WTC11 (cell line): ENCODE results near the gene WDR90. TPM values are rescaled to one million over a fixed set of nuclear protein-coding genes. Genes with fewer than 3 reads are reported as not detected.

Experiments
- ATAC-seq: fragments of 200-7000 bp; cut with Tn5 transposase; 2 replicates; pipeline ENCODE4 v1.10.0; 2021; ENCODE audit warnings: mild to moderate bottlenecking, moderate library complexity
- CTCF ChIA-PET: fragments of 300-600 bp; sonication (Branson Sonifier 250); formaldehyde crosslinking; loops from one replicate; lab custom pipeline; 2021; ENCODE audit warnings: antibody characterized with exemption; lab: Charles Lee
- POLR2A ChIA-PET: fragments of 350-600 bp; sonication (Branson Sonifier 250); formaldehyde crosslinking; loops from one replicate; lab custom pipeline; 2021; ENCODE audit warnings: antibody characterized with exemption; lab: Charles Lee
- DNase-seq: peaks from one replicate; pipeline ENCODE4 v3.0.0; 2021; ENCODE audit warnings: low spot score
- H3K27ac Mint-ChIP-seq: 2 replicates; pipeline ENCODE4 v1.8.0; 2021; ENCODE audit warnings: mixed read lengths
- H3K27me3 Mint-ChIP-seq: 2 replicates; pipeline ENCODE4 v1.8.0; 2021; ENCODE audit warnings: low read depth, mild to moderate bottlenecking, moderate library complexity, mixed read lengths
- H3K36me3 Mint-ChIP-seq: 2 replicates; pipeline ENCODE4 v1.8.0; 2021; ENCODE audit warnings: mixed read lengths
- H3K4me1 Mint-ChIP-seq: 2 replicates; pipeline ENCODE4 v1.8.0; 2022; ENCODE audit warnings: mixed read lengths
- H3K4me3 Mint-ChIP-seq: 2 replicates; pipeline ENCODE4 v1.8.0; 2021; ENCODE audit warnings: mild to moderate bottlenecking, moderate library complexity, mixed read lengths
- H3K9me3 Mint-ChIP-seq: 2 replicates; pipeline ENCODE4 v1.8.0; 2021; ENCODE audit warnings: mixed read lengths
- AFF4 ChIP-seq: sonication (generic); formaldehyde crosslinking; IDR thresholded peaks from 2 replicates; pipeline ENCODE4 v1.8.1; 2023; ENCODE audit warnings: mild to moderate bottlenecking, missing genetic modification reagents, borderline replicate concordance
- EMX1 ChIP-seq: fragments of 250-450 bp; sonication (Bioruptor Pico); IDR thresholded peaks from 2 replicates; pipeline ENCODE4 v1.8.0; 2021; ENCODE audit warnings: mild to moderate bottlenecking
- HMGA2 ChIP-seq: fragments of 250-450 bp; sonication (Bioruptor Pico); IDR thresholded peaks from 2 replicates; pipeline ENCODE4 v1.4.0; 2021; ENCODE audit warnings: mild to moderate bottlenecking, moderate library complexity
- NR3C1 ChIP-seq: sonication (generic); formaldehyde crosslinking; conservative IDR thresholded peaks from 2 replicates; pipeline ENCODE4 v1.8.1; 2023; ENCODE audit warnings: low read depth, mild to moderate bottlenecking, missing genetic modification reagents
- SMAD3 ChIP-seq: sonication (generic); formaldehyde crosslinking; IDR thresholded peaks from 2 replicates; pipeline ENCODE4 v1.8.0; 2022; ENCODE audit warnings: missing genetic modification reagents, mild to moderate bottlenecking, borderline replicate concordance
- SP1 ChIP-seq: sonication (generic); formaldehyde crosslinking; conservative IDR thresholded peaks from 2 replicates; pipeline ENCODE4 v1.8.1; 2022; ENCODE audit warnings: missing genetic modification reagents
- TCF7 ChIP-seq: sonication (generic); formaldehyde crosslinking; IDR thresholded peaks from 2 replicates; pipeline ENCODE4 v1.8.0; 2022; ENCODE audit warnings: mild to moderate bottlenecking, low read depth, missing genetic modification reagents, moderate library complexity
- ZNF423 ChIP-seq: fragments of 250-450 bp; sonication (Bioruptor Pico); IDR thresholded peaks from 2 replicates; pipeline ENCODE4 v2.1.2; 2022; ENCODE audit warnings: mild to moderate bottlenecking, moderate library complexity
- ZNF671 ChIP-seq: fragments of 250-450 bp; sonication (Bioruptor Pico); IDR thresholded peaks from 2 replicates; pipeline ENCODE4 v1.8.0; 2021; ENCODE audit warnings: mild to moderate bottlenecking
- total RNA-seq: library from RNA; stranded (reverse); gene quantifications from 3 replicates; pipeline ENCODE4 v1.2.3, GENCODE V29; 2021
- TF ChIP-seq, protein P1 (sequence below): sonication (generic); formaldehyde crosslinking; IDR thresholded peaks from 2 replicates; pipeline ENCODE4 v1.8.1; 2023; ENCODE audit warnings: mild to moderate bottlenecking, missing genetic modification reagents, moderate library complexity
- TF ChIP-seq, protein P2 (sequence below): sonication (generic); formaldehyde crosslinking; conservative IDR thresholded peaks from 2 replicates; pipeline ENCODE4 v1.8.1; 2023; ENCODE audit warnings: mild to moderate bottlenecking, low read depth, missing genetic modification reagents, moderate library complexity
- TF ChIP-seq, protein P3 (sequence below): sonication (generic); formaldehyde crosslinking; IDR thresholded peaks from 2 replicates; pipeline ENCODE4 v1.8.0; 2023; ENCODE audit warnings: missing genetic modification reagents, mild to moderate bottlenecking, borderline replicate concordance

Gene WDR90
- total RNA-seq, 1 experiment from 2014 or later, result 75.8 TPM

DNA sequence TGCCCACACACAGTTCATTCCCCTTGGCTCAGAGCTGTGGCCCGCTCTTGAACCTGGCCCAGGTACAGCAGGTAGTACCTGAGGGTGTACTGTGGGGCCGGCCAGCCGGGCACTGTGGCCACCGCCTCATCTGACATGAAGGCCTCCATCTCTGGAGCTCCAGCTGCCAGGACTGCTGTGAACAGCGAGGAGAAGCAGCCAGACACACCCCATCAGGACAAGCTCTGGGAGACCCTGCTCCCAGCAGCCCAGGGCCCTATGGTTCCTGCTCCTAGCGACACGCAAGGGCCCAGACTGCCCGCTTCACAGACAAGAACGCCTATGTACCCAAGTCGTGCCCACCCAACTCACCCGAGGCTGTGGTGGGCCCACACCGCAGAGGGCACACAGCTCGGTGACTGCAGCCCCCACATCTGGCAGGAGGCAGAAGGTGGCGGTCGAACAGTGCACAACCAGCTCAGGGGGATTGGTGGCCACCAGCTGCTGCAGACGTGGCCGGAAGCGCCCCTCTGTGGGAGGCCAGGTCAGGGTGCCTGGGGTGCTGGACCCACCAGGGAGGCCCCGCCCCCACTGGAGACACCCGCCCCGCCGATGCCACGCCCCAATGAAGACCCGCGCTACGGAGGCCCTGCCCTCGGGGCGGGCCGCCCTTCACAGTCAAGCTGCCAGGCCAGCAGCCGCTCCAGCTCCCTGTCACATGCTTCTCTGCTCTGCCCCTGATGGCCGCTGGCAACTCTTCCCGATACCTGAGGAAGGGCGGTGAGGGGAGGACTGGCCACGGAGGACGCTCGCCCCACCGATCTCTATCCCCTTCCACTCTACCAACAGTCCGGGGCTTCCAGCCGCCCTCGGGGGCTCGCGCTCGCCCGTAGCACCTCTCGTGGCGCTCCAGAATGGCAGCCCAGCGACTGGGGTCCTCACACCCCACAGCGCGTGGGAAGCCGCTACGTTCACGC lies 30.0 kb downstream of the WDR90 start:
- no peak for TF ChIP-seq HMGA2 (CRISPR knock-in tag)
- TF ChIP-seq TCF7 (CRISPR knock-in tag), result no peak
- TF ChIP-seq NR3C1 (CRISPR knock-in tag), result no peak
- TF ChIP-seq ZNF423 (CRISPR knock-in tag), result peak; percentile 22; the same call in 1 of the 2 replicates
- TF ChIP-seq SMAD3 (CRISPR knock-in tag), result no peak
- no peak for TF ChIP-seq EMX1 (CRISPR knock-in tag)
- TF ChIP-seq, protein P1, sequence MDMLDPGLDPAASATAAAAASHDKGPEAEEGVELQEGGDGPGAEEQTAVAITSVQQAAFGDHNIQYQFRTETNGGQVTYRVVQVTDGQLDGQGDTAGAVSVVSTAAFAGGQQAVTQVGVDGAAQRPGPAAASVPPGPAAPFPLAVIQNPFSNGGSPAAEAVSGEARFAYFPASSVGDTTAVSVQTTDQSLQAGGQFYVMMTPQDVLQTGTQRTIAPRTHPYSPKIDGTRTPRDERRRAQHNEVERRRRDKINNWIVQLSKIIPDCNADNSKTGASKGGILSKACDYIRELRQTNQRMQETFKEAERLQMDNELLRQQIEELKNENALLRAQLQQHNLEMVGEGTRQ, result peak; percentile 49; the same call in 1 of the 2 replicates
- TF ChIP-seq, protein P2, sequence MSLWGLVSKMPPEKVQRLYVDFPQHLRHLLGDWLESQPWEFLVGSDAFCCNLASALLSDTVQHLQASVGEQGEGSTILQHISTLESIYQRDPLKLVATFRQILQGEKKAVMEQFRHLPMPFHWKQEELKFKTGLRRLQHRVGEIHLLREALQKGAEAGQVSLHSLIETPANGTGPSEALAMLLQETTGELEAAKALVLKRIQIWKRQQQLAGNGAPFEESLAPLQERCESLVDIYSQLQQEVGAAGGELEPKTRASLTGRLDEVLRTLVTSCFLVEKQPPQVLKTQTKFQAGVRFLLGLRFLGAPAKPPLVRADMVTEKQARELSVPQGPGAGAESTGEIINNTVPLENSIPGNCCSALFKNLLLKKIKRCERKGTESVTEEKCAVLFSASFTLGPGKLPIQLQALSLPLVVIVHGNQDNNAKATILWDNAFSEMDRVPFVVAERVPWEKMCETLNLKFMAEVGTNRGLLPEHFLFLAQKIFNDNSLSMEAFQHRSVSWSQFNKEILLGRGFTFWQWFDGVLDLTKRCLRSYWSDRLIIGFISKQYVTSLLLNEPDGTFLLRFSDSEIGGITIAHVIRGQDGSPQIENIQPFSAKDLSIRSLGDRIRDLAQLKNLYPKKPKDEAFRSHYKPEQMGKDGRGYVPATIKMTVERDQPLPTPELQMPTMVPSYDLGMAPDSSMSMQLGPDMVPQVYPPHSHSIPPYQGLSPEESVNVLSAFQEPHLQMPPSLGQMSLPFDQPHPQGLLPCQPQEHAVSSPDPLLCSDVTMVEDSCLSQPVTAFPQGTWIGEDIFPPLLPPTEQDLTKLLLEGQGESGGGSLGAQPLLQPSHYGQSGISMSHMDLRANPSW (CRISPR knock-in tag), result no peak
- TF ChIP-seq ZNF671 (CRISPR knock-in tag), result no peak
- TF ChIP-seq, protein P3, sequence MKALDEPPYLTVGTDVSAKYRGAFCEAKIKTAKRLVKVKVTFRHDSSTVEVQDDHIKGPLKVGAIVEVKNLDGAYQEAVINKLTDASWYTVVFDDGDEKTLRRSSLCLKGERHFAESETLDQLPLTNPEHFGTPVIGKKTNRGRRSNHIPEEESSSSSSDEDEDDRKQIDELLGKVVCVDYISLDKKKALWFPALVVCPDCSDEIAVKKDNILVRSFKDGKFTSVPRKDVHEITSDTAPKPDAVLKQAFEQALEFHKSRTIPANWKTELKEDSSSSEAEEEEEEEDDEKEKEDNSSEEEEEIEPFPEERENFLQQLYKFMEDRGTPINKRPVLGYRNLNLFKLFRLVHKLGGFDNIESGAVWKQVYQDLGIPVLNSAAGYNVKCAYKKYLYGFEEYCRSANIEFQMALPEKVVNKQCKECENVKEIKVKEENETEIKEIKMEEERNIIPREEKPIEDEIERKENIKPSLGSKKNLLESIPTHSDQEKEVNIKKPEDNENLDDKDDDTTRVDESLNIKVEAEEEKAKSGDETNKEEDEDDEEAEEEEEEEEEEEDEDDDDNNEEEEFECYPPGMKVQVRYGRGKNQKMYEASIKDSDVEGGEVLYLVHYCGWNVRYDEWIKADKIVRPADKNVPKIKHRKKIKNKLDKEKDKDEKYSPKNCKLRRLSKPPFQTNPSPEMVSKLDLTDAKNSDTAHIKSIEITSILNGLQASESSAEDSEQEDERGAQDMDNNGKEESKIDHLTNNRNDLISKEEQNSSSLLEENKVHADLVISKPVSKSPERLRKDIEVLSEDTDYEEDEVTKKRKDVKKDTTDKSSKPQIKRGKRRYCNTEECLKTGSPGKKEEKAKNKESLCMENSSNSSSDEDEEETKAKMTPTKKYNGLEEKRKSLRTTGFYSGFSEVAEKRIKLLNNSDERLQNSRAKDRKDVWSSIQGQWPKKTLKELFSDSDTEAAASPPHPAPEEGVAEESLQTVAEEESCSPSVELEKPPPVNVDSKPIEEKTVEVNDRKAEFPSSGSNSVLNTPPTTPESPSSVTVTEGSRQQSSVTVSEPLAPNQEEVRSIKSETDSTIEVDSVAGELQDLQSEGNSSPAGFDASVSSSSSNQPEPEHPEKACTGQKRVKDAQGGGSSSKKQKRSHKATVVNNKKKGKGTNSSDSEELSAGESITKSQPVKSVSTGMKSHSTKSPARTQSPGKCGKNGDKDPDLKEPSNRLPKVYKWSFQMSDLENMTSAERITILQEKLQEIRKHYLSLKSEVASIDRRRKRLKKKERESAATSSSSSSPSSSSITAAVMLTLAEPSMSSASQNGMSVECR (CRISPR knock-in tag), result no peak
- TF ChIP-seq AFF4 (CRISPR knock-in tag), result no peak
- peak; percentile 54 for TF ChIP-seq SP1 (CRISPR knock-in tag)
- TF ChIP-seq, all 79 proteins: peak for 3
- peak overlapping the region; percentile 85 for H3K27ac Mint-ChIP-seq
- ChIA-PET CTCF (interaction anchor here (0.6 to 3.1 kb wide), 14 partner anchors 10 to 220 kb away, joined by 3 to 21 read pairs (median 5); partner anchors contain the start of genes METRN, RHOT2 and WDR24), POLR2A (interaction anchor here (0.6 to 1.9 kb wide), 3 partner anchors 11 to 91 kb away, joined by 3 to 5 read pairs (median 4); partner anchors contain the start of gene WDR24)
- H3K4me3 Mint-ChIP-seq, result peak overlapping the region; percentile 67
- no peaks in the 10 kb centered on the region for H3K9me3 Mint-ChIP-seq
- no peaks in the 10 kb centered on the region for H3K27me3 Mint-ChIP-seq
- DNase-seq (peak; percentile 70), ATAC-seq (peak; percentile 9)
- H3K36me3 Mint-ChIP-seq, result peaks cover 20% of the 10 kb centered on the region
- peaks cover 31% of the 10 kb centered on the region for H3K4me1 Mint-ChIP-seq
